Measurements from ENCODE around the gene SH3GL3.

DNA sequence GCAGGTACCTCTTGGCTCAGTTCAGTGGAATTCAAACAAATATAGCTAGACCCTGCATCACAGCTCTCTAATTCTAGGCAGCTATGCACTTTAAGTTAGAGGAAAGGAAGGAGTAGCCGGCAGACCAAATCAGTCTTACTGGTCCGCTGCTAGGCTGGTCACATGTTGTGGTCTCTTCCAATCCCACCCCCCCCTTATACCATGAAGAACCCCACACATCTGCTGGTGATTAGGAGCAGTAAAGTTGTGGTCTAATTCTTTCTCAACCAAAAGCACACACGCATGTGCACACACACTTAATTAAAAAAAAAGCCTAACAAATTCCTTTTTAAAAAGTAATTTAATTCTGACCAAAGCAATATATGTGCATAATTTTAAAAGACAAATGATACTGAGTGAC, 16.7 kb upstream of the SH3GL3 start:
- TF ChIP-seq TAF1 (IDR thresholded peaks at IDR 0.05; ENCODE audit: low read depth, low read length) (no peak), POLR2A (IDR thresholded peaks at IDR 0.05; ENCODE audit: low read depth, low read length) (no peak), POLR2AphosphoS5 (IDR thresholded peaks at IDR 0.05; ENCODE audit: low read depth, low read length) (no peak), SPI1 (IDR thresholded peaks at IDR 0.05; ENCODE audit: low read depth, low read length) (no peak), POU2F2 (IDR thresholded peaks at IDR 0.05; ENCODE audit: low read depth, low read length) (no peak), PAX5 (IDR thresholded peaks at IDR 0.05; ENCODE audit: insufficient read depth, low read length, severe bottlenecking) (no peak)
